Measurements from ENCODE around the gene SLC23A2.
"Not testable (repeated sequence)": the region's sequence is repeated elsewhere in the genome, so short reads cannot be mapped to it uniquely, and the experiment has no call there.

SLC23A2 gene

DNA sequence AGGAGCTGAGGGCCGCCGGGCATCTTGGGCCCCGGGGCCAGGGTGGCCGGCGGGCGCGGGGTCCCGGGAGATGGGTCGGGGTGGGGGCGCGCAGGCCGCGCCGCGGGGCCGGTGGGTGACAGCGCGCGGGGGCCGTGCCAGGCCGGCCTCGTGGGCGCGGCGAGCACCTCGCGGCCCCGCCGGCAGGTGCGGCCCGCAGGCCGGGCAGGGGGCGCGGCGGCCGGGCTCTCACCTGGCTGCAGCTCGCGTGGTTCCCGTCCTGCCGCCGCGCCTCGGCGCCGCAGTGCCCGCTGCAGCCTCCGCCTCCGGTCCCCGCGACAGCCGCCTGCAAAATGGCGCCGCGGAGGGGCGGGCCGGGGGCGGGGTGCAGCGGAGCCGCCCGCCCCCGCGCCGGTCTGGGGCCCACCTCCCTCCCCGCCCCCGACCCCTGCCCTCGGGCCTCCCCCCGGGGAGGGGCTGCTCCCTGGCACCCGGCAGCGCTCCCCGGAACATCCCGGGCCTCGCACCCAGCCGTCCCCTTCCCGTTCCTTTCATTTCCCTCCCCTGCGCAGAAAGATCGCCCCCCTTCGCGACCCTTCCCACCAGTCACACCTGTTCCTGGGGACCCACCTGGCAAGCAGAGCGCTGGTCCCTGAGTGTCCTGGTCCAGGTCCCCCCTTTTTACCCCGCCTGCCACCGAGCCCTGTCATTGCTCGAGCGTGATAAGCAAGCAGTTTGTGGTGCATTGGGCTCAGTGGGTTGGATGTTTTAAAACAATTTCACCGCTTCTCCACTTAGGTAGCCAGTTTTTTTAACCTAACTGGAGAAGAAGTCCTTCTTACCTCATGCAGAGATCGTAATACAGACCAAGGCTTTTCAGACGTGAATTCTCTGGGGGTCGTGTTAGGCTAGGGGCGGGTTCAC is at the start of gene SLC23A2:
Gene SLC23A2 (minus strand): TSS at position 337 of the 903 bp plus-strand sequence. CDS start 68,948 bp downstream, outside the sequence.
- FAIRE-seq (no peak), DNase-seq (ENCODE audit: insufficient read length, low spot score) (peak; percentile 57)

DNA sequence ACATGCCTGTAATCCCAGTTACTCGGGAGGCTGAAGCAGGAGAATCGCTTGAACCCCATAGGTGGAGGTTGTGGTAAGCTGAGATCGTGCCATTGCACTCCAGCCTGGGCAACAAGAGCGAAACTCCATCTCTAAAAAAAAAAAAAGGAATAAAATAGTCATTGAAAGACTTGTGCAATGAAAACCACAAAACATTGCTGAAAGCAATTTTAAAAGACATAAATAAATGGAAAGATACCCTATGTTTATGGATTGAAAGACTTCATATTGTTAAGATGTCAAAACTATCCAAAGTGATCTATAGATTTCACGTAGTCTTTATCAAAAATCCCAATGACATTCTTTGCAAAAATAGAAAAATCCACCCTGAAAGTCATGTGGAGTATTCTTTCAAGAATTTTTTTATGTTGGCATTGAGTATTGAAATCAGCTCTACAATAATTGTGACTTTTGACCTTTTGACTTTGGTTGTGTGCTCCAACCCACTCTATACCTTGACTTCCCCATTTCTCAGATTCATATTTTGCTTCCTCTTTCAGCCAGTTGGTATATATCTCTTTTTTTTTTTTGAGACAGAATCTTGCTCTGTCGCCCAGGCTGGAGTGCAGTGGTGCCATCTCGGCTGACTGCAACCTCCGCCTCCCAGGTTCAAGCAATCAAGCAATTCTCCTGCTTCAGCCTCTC is 45.5 kb upstream of the SLC23A2 start:
- DNase-seq (ENCODE audit: insufficient read length, low spot score) (no peak), FAIRE-seq (no peak)

DNA sequence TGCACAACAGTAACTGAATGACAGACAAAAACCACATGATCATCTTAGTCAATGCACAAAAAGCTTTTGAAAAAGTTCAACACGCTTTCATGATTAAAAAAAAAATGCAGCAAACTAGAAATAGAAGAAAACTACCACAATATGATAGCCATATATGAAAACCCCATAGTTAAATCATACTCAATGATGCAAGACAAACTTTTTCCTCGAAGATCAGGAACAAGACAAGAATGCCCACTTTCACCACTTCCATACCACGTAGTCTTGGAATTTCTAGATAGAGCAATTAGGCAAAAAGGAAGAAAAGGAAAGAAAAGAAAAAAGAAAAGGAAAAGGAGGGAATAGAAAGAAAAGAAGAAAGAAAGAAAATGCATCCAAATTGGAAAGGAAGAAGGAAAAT is 44.6 kb upstream of the SLC23A2 start:
- DNase-seq (ENCODE audit: insufficient read length, low spot score) (no peak), FAIRE-seq (no peak)

DNA sequence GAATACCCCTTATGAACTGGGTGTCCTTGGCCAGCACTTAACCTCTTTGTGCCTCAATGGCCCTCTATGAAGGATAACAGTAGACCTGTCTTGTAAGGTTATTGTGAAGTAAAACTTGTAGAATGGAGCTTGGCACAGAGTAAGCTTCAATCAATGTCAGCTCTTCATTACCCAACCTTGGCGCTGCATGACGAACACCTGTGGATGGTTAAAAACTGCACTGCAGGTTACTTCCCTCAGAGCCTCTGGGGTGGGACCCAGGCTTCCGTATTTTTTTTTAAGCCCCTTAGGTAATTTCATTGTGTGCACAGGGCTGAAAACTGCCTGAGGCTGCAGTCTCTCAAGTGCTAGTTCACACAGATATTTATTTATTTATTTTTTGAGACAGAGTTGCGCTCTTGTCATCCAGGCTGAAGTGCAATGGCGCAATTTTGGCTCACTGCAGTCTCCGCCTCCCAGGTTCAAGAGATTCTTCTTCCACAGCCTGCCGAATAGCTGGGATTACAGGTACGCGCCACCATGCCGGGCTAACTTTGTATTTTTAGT is 42.8 kb upstream of the SLC23A2 start:
- DNase-seq (ENCODE audit: insufficient read length, low spot score) (no peak), FAIRE-seq (no peak)

DNA sequence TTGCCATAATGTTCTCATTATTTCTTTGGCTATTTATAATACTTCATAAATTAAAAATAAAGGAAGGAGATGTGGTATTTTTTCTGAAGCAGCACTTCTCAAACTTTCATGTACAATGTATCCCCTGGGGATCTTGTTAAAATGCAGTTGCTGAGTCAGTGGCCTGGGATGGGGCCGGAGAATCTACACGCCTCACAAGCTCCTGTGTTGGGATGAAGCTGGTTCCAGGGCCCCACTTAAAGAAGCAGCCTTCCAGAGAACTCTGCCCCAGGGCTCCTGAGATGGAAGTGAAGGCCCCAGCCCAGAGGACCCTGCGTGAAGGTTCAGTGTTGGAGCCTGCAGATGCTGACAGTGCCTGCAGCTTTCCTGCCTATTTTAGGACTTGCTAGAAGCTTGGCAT is 40.1 kb upstream of the SLC23A2 start:
- DNase-seq (ENCODE audit: insufficient read length, low spot score) (no peak), FAIRE-seq (no peak)

DNA sequence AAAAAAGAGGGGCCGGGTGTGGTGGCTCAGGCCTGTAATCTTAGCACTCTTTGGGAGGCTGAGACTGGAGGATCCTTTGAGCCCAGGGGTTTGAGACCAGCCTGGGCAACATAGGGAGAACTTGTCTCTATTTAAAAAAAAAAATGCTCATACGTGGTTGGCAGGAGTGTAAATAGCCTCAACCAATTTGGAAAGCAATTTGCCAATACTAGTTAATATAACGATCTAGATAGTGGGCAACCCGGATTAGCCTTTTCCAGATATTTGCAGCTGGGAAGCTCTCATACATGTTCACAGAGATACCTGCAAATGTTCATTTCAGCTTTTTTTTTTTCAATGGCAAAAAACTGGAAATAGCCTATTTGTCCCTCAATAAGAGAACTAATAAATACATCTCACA is 39.0 kb upstream of the SLC23A2 start:
- FAIRE-seq (no peak), DNase-seq (ENCODE audit: insufficient read length, low spot score) (no peak)

DNA sequence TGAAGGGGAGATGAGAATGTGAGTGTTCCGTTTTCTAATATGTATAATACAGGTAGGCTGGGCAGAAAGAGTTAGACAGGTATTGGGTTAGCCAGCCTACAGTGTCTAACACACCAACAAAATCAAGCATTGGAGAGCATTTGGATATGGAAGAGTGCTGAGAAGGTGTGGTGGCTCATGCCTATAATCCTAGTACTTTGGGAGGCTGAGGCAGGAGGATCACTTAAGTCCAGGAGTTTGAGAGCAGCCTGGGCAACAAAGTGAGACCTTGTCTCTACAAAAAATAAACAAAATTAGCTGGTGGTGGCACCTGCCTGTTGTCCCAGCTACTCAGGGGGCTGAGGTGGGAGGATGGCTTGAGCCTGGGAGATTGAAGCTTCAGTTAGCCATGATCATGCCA is 38.6 kb upstream of the SLC23A2 start:
- DNase-seq (ENCODE audit: insufficient read length, low spot score) (no peak), FAIRE-seq (no peak)

DNA sequence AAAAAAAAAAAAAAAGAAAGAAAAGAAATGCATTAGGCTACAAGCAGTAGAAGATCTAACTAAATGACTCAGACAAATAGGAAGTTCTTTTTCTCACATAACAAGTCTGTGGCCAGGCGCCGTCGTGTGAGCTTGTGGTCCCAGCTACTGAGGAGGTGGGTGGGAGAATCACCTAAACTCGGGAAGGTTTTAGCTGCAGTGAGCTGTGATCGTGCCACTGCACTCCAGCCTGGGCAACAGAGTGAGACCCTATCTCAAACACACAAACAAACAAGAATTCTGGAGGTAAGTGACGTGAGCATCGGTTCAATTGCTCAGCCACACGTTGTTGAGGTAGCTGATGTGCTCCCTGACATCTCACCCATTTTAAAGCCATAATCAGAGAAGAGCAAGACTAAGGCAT is 37.9 kb upstream of the SLC23A2 start:
- no peak for DNase-seq (ENCODE audit: insufficient read length, low spot score)
- FAIRE-seq = no peak

DNA sequence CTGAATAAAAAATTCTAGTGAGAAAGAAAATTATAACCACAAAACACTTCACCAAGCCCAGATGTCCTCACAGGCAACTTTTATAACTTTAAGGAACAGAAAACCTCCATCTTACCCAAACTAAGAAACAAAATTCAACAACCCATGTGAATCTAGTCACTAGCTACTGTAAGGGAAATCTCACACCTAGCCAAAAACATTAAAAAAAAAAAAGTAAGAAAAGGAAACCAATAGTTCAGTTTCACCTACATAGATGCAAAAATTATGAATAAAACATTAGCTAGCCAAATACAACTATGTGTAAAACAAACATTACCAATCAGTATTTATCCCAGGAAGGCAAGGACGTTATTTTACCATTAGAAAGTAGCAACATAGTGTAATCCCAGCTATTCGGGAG is 35.5 kb upstream of the SLC23A2 start:
- no peak for FAIRE-seq
- DNase-seq (ENCODE audit: insufficient read length, low spot score) = no peak

DNA sequence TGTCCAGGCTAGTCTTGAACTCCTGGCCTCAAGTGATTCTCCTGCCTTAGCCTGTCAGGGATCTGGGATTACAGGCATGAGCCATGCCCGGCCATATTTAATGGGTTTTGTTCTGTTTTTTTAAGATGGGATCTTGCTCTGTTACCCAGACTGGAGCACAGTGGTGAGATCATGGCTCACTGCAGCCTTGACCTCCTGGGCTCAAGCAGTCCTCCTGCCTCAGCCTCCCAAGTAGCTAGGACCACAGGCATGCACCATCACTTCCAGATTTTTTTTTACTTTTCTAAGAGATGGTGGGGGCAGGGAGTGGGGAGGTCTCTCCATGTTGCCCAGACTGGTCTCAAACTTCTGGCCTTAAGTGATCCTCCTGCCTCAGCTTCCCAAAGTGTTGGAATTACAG is 34.2 kb upstream of the SLC23A2 start:
- not testable (repeated sequence) for DNase-seq (ENCODE audit: insufficient read length, low spot score); FAIRE-seq

DNA sequence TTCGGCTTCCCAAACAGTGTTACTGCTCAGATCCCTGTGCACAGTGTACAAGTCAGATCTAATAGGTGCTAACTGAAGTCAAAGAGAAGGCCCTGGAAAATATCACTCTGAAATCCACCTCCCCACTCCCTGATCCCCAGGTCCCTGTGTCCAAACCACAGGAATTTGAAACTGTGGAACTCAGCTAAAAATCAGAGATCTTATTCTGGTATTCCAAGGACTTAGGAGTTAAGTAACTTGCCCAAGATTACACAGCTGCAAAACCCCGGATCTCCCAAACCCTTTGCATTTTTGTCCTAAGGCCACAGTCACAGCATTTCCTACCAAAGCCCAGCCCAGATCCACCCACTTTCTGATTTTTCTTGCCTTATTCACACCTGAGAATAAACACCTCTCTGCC is 32.3 kb upstream of the SLC23A2 start:
- no peak for FAIRE-seq
- DNase-seq (ENCODE audit: insufficient read length, low spot score) = no peak

DNA sequence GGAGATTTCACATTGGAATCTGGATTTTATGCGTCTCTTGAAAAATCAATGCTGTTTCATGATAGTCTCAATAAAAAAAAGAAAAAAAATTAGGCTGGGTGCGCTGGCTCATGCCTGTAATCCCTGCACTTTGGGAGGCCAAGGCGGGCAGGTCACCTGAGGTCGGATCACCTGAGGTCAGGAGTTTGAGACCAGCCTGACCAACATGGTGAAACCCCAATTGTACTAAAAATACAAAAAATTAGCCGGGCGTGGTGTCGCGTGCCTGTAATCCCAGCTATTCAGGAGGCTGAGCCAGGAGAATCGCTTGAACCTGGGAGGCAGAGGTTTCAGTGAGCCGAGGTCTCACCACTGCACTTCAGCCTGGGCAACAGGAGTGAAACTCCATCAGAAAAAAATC is 30.4 kb upstream of the SLC23A2 start:
- not testable (repeated sequence) for FAIRE-seq; DNase-seq (ENCODE audit: insufficient read length, low spot score)

DNA sequence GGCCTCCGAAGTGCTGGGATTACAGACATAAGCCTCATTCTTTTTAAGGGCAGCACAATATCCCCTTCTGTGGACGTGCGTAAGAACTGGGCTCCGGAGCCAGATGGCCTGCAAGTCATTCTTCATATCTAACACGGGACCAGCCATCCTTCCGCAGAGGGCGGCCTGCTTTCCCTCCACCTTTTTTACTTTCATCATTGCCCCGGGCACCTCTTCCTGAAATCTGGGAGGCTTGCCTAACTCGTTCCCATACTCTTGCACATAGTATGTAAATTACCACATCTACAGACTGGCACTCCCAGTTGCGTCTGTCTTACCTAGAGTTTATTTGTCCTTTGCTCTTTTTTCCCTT is 29.9 kb upstream of the SLC23A2 start:
- DNase-seq (ENCODE audit: insufficient read length, low spot score) (no peak), FAIRE-seq (no peak)

DNA sequence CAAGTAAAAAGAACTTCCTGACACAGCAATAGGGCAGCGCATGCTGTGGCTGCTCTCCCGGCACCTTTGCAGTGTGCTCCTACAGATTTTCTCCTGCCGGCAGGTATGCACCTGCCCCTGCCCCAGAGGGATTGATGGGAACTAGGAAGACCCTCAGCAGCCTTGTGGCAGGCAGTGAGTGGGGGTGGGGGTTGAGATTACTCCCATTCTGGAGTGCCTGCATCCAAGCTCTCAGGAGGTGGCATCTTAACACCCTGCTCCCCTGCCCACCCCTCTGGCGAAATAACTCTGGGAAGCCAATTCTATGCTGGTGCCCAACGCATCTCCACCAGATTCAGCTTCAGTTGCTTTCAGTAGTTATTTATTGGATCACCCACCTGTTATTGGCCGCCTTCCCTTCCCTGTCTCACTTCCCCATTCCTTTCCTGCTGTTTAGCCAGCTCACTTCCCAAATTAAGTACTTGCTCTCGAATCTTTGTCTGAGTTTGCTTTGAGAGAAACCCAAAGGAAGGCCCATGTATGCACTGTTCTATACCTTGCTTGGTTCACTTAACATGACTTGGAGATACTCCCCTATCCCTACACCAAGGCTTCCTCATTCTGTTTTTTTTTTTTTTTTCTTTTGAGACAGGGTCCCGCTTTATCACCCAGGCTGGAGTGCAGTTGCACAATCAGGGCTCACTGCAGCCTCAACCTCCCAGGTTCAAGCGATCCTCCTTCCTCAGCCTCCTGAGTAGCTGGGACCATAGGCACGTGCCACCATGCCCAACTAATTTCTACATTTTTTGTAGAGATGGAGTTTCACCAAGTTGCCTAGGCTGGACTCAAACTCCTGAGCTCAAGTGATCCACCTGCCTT is 29.3 kb upstream of the SLC23A2 start:
- no peak for DNase-seq (ENCODE audit: insufficient read length, low spot score)
- no peak for FAIRE-seq

DNA sequence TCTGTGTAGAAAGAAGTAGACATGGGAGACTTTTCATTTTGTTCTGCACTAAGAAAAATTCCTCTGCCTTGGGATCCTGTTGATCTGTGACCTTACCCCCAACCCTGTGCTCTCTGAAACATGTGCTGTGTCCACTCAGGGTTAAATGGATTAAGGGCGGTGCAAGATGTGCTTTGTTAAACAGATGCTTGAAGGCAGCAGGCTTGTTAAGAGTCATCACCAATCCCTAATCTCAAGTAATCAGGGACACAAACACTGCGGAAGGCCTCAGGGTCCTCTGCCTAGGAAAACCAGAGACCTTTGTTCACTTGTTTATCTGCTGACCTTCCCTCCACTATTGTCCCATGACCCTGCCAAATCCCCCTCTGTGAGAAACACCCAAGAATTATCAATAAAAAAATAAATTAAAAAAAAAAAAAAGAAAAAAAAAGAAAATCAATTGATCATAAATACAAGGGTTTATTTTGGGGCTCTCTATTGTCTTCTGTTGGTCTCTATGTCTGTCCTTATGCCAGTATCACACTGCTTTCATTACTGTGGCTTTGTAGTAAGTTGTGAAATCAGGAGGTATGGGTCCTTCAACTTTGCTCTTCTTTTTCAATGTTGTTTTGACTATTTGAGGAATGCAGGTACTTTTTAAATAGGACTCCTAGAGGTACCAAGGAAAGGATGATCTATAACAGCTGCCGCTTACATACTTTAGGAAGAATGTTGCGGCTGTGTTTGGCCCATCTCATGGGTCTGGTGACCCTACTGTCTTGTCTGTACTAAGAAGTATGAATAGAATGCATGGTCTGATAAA is 27.1 kb upstream of the SLC23A2 start:
- not testable (repeated sequence) for FAIRE-seq; DNase-seq (ENCODE audit: insufficient read length, low spot score)

DNA sequence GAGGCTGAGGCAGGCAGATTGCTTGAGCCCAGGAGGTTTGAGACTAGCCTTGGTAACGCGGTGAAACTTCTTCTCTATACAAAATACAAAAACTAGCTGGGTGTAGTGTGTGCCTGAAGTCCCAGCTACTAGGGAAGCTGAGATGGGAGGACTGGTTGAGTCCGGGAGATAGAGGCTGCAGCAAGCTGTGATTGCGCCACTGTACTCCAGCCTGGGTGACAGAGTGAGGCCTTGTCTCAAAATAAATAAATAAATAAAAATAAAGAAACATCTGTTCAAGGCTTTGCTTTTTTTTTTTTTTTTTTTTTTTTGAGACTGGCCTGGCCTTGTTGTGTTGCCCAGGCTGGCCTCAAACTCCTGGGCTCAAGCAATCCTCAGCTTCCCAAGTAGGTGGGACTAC is 23.7 kb upstream of the SLC23A2 start:
- FAIRE-seq = no peak
- no peak for DNase-seq (ENCODE audit: insufficient read length, low spot score)

DNA sequence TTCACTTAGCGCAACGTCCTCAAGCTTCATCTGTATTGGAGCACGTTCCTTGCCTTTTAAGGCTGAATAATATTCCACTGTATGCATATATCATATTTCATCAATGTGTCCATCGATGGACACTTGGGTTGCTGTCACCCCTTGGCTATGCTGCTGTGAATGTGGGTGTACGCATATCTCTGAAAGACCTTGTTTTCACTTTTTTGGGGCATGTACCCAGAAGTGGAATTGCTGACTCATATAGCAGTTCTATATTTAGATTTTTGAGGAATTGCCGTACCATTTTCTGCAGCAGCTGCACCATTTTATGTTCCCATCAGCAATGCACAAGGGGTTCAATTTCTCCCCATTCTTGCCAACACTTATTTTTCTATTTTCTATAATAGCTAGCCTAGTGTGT is 22.8 kb upstream of the SLC23A2 start:
- DNase-seq (ENCODE audit: insufficient read length, low spot score) = no peak
- FAIRE-seq = no peak

DNA sequence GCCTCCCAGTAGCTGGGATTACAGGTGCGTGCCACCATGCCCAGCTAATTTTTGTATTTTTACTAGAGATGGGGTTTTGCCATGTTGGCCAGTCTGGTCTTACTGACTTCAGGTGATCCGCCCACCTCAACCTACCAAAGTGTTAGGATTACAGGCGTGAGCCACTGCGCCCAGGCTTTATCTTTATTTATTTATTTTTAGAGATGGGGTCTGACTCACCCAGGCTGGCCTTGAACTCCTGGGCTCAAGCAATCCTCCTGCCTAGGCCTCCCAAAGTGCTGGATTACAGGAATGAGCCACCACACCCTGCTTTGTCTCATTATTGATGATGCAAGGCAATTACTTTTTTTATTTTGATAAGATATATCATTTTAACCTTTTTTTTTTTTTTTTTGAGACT is 21.9 kb upstream of the SLC23A2 start:
- DNase-seq (ENCODE audit: insufficient read length, low spot score); FAIRE-seq: not testable (repeated sequence)

DNA sequence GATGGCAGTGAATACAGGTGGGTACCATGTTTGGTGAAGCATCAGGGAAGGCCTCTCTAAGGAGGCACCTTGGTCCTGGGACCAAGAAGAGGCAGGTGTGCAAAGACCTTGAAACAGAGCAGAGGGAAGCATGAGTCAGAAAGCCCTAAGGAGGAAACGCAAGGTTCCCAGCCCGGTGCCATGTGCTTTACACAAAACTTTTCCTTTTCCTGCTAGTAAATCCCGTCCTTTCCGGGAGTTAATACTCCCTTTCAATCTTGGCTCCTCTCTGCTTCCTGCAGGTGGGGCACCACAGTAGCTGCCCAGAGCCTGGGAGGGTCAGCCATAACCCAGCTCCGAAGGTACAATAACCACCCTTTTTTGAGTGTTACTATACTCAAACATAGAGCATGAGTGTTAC is 19.4 kb upstream of the SLC23A2 start:
- DNase-seq (ENCODE audit: insufficient read length, low spot score) (no peak), FAIRE-seq (no peak)
